Activated T-cell treated with anti-CD3 and anti-CD28 coated beads for 24 hours (primary cell): ENCODE results near the gene TMEM97.
"Not testable (repeated sequence)": the region's sequence is repeated elsewhere in the genome, so short reads cannot be mapped to it uniquely, and the experiment has no call there.

Source experiments
- DNase-seq: peaks from one replicate; pipeline ENCODE4 v3.0.0-alpha.2; 2020; ENCODE audit warnings: low read depth

The TMEM97 gene

DNA sequence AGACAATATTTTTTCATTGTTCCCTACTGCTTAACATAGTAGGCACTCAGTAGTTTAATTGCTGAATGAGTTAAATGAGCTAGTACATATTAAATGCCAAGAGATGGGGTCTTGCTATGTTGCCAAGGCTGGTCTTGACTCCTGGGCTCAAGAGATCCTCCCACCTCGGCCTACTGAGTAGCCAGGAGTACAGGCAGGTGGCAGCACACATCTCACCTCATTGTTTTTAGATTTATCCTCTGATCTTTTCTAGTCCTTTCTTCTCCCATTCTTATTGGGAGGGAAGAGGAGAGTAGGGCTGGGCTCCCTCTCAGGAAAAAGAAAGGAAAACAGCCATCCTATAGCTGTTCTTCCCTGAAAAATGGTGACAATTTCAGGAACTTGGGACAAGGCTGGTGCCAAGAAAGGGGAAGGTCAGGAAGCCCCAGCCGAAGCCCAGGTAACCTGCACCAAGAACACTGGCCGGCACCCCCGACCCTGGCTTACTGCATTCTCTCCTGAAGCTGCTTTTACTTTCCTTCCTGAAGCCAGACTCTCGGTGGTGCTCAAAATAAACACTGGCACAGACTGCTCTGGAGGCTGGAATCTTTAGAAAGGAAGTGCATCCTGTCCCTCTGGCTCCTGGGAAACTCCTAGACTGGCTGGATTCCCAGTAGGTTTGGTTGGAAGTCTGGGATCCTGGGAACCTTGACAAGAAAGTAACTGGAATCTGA, 19.2 kb downstream of the TMEM97 start:
- no peak for DNase-seq

DNA sequence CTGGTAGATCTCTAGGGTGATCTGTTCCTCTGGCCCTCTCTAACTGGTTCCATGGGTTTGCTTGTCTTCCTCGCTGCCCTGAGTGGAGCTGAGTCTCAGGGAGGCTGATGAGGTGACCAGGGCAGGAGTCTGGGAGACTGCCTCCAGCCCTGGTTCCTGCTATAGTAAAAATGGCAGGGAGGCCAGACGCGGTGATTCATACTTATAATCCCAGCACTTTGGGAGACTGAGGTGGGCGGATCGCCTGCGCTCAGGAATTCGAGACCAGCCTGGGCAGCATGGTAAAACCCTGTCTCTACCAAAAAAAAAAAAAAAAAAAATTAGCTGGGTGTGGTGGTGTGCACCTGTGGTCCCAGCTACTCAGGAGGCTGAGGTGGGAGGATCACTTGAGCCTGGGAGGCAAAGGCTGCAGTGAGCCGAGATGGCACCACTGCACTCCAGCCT, 19.8 kb downstream of the TMEM97 start:
- not testable (repeated sequence) for DNase-seq

GRCh38 chr17:28339431-28339830, 20.4 kb downstream of the TMEM97 start:
- DNase-seq: no peak

DNA sequence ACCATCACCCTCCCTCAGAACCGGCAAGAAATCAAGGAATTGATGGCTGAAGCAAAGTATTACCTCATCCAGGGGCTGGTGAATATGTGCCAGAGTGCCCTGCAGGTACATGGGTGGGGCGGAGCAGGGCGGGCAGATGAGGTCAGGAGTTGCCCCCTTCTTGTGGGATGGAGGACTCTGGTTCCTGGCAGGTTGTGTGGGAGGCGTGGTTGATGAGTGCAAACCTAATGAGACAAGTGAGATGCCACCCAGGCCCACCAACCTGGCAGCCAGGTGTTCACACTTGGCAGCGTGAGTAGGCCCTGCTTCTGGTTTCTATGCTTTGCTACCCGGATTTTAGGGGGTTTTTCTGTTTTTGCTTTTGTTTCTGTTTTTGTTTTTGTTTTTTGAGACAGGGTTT, 21.4 kb downstream of the TMEM97 start:
- DNase-seq: no peak

- no peak for DNase-seq
These were observed 22.5 kb downstream of the TMEM97 start for GRCh38 chr17:28341516-28341915.

GRCh38 chr17:28342313-28342712, 23.3 kb downstream of the TMEM97 start:
- no peak for DNase-seq

GRCh38 chr17:28343491-28343932, 24.5 kb downstream of the TMEM97 start:
- no peak for DNase-seq

DNA sequence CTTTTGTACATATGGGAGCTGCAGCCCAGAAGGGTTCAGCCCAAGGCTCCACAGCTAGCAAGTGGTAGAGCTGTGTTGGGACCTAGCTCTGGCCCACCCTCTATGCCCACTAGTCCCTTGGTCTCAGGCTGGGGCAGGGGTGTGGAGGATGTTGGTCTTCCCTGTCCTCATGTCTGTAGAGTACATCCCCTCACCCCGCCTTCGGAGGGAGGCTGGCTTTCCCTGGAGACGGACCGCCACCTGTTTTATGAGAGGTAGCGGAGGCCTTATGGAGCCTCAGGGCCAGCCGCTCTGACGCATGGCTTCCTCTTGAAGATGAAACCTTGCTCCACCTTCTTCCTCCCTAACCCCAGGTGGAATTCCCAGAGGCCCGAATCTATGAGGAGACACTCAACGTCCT, 25.0 kb downstream of the TMEM97 start:
- DNase-seq: no peak

GRCh38 chr17:28344435-28344901, 25.5 kb downstream of the TMEM97 start:
- DNase-seq: no peak

DNA sequence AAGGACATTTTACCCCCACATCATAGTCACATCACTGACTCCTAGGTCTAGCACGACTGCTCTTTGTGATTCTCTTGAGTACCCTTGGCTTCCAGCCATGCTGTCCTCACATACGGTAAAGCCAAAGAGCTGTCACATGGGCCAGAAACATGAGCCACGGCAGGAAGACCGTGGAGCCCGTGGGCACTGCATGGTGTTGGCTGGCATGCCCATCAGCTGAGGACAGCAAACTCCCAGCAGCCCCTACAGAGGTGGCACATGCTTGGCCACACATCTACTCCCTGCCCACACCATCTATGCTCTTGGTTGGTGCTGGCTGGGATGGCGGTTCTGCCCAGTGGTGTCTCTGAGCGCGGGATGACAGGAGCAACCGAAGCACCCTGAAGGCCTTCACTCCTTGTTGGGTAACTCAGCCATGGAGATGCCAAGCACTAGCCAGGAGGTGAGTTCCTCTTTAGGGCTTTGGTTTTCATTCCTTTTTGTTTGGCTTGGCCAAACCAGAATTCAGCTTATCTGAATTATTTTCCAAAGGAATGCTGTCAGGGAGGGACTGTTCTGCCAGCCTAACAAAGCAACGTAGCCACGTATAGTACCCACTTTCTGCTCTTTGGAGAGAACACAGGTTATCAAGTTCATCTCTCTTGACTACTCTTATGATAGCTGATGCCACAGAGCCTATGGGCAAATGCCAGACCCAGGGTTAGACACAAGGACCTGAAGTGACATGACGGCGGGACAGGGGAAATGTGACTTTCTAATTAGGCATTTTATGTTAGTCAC, 26.6 kb downstream of the TMEM97 start:
- no peak for DNase-seq

- no peak for DNase-seq
These were observed 27.2 kb downstream of the TMEM97 start for GRCh38 chr17:28346199-28346580.

- DNase-seq: no peak
These were observed 27.8 kb downstream of the TMEM97 start for GRCh38 chr17:28346746-28347246.

- DNase-seq: no peak
These were observed 28.4 kb downstream of the TMEM97 start for GRCh38 chr17:28347261-28347891.

- DNase-seq: no peak
These were observed 30.0 kb downstream of the TMEM97 start for GRCh38 chr17:28348979-28349378.

GRCh38 chr17:28350271-28350670, 31.3 kb downstream of the TMEM97 start:
- no peak for DNase-seq

GRCh38 chr17:28357061-28357900, 38.3 kb downstream of the TMEM97 start, which contains the start of gene POLDIP2:
POLDIP2 (minus strand) TSS chr17:28357527; CDS start chr17:28357448, 79 bp downstream.
- peak; percentile 95 for DNase-seq

- DNase-seq: no peak
These were observed 38.8 kb downstream of the TMEM97 start for GRCh38 chr17:28357901-28358197.

DNA sequence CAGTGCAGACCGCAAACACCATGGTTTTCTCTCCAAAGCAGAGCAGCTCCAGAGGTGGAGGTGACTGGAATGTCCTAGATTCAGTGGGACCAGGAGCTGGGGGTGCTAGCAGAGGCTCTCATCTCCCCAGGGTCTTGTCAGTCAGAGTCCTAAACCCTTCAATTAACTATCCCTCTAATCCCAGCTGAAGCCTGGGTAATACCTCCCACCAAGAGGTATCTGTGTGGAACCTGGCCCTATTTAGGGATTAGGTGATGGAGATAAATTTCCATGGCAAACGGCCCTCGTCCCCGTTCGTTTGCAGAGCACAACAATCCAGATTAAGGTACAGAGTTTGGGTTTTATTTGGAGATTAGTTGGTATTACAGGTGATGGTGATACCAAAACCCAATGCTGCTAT, 44.2 kb downstream of the TMEM97 start:
- DNase-seq: no peak

DNA sequence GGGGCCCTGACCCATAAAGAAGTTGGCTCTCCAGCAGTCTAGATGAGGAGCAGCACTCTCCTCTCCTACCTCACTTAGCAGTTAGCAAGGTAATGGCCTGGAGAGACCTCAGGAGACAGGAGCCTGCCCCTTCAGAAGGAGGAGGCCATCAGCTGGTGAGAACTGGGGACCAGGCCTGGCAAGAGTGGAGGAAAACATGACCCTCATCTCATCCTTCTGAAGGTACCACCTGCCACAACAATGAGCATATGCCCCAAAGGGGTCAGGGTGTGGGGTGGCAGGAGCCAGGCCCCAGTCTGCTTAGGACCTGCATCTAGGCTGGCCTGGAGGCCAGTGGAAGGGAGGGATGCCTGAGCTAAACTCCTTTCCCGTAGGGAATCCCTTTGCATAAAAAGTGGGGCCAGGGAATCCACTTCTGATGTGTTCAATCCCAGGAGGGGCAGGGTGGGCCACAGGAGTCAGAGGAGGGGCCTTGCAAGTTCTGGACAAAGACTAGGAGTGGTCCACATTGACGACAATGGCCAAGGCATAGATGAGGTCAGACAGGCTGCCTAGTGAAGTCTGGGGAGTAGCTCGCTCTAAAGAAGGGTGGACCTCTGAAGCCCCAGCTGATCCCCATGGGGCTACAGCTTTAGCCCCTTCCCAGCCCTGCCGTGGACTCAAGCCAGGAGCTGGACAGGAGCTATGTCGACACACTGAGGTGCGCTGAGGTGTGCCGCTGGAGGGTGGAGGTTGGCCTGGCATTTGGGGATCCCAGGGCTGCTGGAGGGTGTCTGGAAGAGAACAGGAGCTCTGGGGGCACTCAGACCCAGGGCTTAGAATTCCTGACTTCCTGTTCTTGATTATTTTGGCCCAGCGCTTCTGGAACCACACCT, 45.0 kb downstream of the TMEM97 start:
- no peak for DNase-seq

- no peak for DNase-seq
These were observed 45.8 kb downstream of the TMEM97 start, which contains the start of gene SEBOX for GRCh38 chr17:28364665-28365363. SEBOX (minus strand) TSS chr17:28365199; CDS start chr17:28365151, 48 bp downstream.
